UCSD-AML1 (cell line): ENCODE measurements around the gene LDLRAP1.
"Not testable (repeated sequence)": the region's sequence is repeated elsewhere in the genome, so short reads cannot be mapped to it uniquely, and the experiment has no call there.

Source experiments
- DNase-seq: peaks from one replicate; lab custom pipeline; 2025; ENCODE audit not compliant: unreplicated experiment; lab: John Stamatoyannopoulos, UW

Gene LDLRAP1

GRCh38 chr1:25543425-25544242 is at the start of gene LDLRAP1:
Gene LDLRAP1 (plus strand): TSS chr1:25543606. CDS start chr1:25543699, 93 bp downstream.
- DNase-seq, result peak; percentile 85

GRCh38 chr1:25494952-25495351 is 48.5 kb upstream of the LDLRAP1 start:
- no peak for DNase-seq

- no peak for DNase-seq
Observed at GRCh38 chr1:25500694-25501093, 42.7 kb upstream of the LDLRAP1 start.

- DNase-seq, result no peak
Observed at GRCh38 chr1:25501235-25502058, 42.0 kb upstream of the LDLRAP1 start.

- no peak for DNase-seq
Observed at GRCh38 chr1:25502957-25503356, 40.4 kb upstream of the LDLRAP1 start.

GRCh38 chr1:25503551-25504426 is 39.6 kb upstream of the LDLRAP1 start:
- DNase-seq, result peak; percentile 58

GRCh38 chr1:25504706-25505595 is 38.5 kb upstream of the LDLRAP1 start:
- DNase-seq, result peak; percentile 58

GRCh38 chr1:25505656-25506385 is 37.6 kb upstream of the LDLRAP1 start:
- DNase-seq, result no peak

GRCh38 chr1:25506566-25507463 is 36.6 kb upstream of the LDLRAP1 start:
- not testable (repeated sequence) for DNase-seq

GRCh38 chr1:25513666-25514065 is 29.7 kb upstream of the LDLRAP1 start:
- DNase-seq, result no peak

- no peak for DNase-seq
Observed at GRCh38 chr1:25515033-25515432, 28.4 kb upstream of the LDLRAP1 start.

- no peak for DNase-seq
Observed at GRCh38 chr1:25516686-25517085, 26.7 kb upstream of the LDLRAP1 start.

GRCh38 chr1:25517476-25518394 is 25.7 kb upstream of the LDLRAP1 start:
- DNase-seq, result no peak

GRCh38 chr1:25519624-25520023 is 23.8 kb upstream of the LDLRAP1 start:
- no peak for DNase-seq

- DNase-seq, result peak; percentile 41
Observed at GRCh38 chr1:25520446-25521061, 22.9 kb upstream of the LDLRAP1 start.

GRCh38 chr1:25522031-25522655 is 21.3 kb upstream of the LDLRAP1 start:
- no peak for DNase-seq
